Keratinocyte (primary cell): ENCODE results near the gene CD74. TPM values are rescaled to one million over a fixed set of nuclear protein-coding genes. Genes with fewer than 3 reads are reported as not detected.

Experiments used
- DNase-seq: peaks from one replicate; pipeline ENCODE4 v3.0.0-alpha.2; 2011; ENCODE audit warnings: low read depth, missing footprints, low spot score
- FAIRE-seq: peaks from 2 replicates; lab custom pipeline; 2011; peaks lifted over from hg19 to GRCh38; lab: Jason Lieb, UNC
- H2AFZ ChIP-seq: 2 replicates; pipeline ENCODE4 v1.6.0; 2012; ENCODE audit warnings: low read length, control low read depth, inconsistent platforms; ENCODE audit not compliant: control insufficient read depth
- H3K27ac ChIP-seq: 2 replicates; pipeline ENCODE4 v1.5.1; 2011; ENCODE audit warnings: low read length; ENCODE audit not compliant: control insufficient read depth, insufficient read depth
- H3K27me3 ChIP-seq: 3 replicates; pipeline ENCODE4 v1.6.0; 2011; ENCODE audit warnings: low read length; ENCODE audit not compliant: control insufficient read depth, insufficient read depth; ENCODE audit errors: extremely low read depth
- H3K36me3 ChIP-seq, 2 experiments: 2 replicates in 1 of 2; 3 replicates in 1 of 2; pipeline ENCODE4 v1.5.1; 2011; ENCODE audit warnings: low read length in 2 of 2, mild to moderate bottlenecking in 1 of 2; ENCODE audit not compliant: control insufficient read depth in 2 of 2, insufficient read depth in 2 of 2; ENCODE audit errors: extremely low read depth in 1 of 2
- H3K4me1 ChIP-seq: 3 replicates; pipeline ENCODE4 v1.5.1; 2011; ENCODE audit warnings: low read length; ENCODE audit not compliant: control insufficient read depth, insufficient read depth; ENCODE audit errors: extremely low read depth
- H3K4me2 ChIP-seq: 3 replicates; pipeline ENCODE4 v1.6.0; 2011; ENCODE audit warnings: low read depth, low read length; ENCODE audit not compliant: control insufficient read depth, insufficient read depth; ENCODE audit errors: extremely low read depth
- H3K4me3 ChIP-seq, 3 experiments: fragments of 200-600 bp in 1 of 3; sonication (generic) in 1 of 3; 2 replicates in 2 of 3; 3 replicates in 1 of 3; pipeline ENCODE4 v1.5.1; 2011 to 2016; ENCODE audit warnings: low read length in 3 of 3, mild to moderate bottlenecking in 3 of 3, control low read depth in 2 of 3, inconsistent platforms in 1 of 3, low read depth in 1 of 3, mixed read lengths in 1 of 3, mixed run types in 1 of 3, moderate library complexity in 1 of 3; ENCODE audit not compliant: control insufficient read depth in 2 of 3, insufficient read depth in 2 of 3; ENCODE audit errors: extremely low read depth in 1 of 3
- H3K79me2 ChIP-seq: 2 replicates; pipeline ENCODE4 v1.6.0; 2012; ENCODE audit warnings: low read length; ENCODE audit not compliant: control insufficient read depth, insufficient read depth
- H3K9ac ChIP-seq: 3 replicates; pipeline ENCODE4 v1.6.0; 2011; ENCODE audit warnings: low read length; ENCODE audit not compliant: control insufficient read depth, insufficient read depth; ENCODE audit errors: extremely low read depth
- H3K9me1 ChIP-seq: 3 replicates; pipeline ENCODE4 v1.6.0; 2011; ENCODE audit warnings: low read length; ENCODE audit not compliant: control insufficient read depth, insufficient read depth; ENCODE audit errors: extremely low read depth
- H3K9me3 ChIP-seq: 2 replicates; pipeline ENCODE4 v1.5.1; 2012; ENCODE audit warnings: low read depth, low read length; ENCODE audit not compliant: control insufficient read depth
- H4K20me1 ChIP-seq: 3 replicates; pipeline ENCODE4 v1.6.0; 2011; ENCODE audit warnings: low read length; ENCODE audit not compliant: control insufficient read depth, insufficient read depth; ENCODE audit errors: extremely low read depth
- EZH2 ChIP-seq: IDR thresholded peaks from one replicate; pipeline ENCODE4 v1.6.1; 2012; ENCODE audit warnings: inconsistent platforms, mild to moderate bottlenecking, low read length, moderate library complexity
- dilution Hi-C: fragments of 300-500 bp; cut with MboI; formaldehyde crosslinking; loops from one replicate; pipeline ENCODE4 v1.7.0; 2020; ENCODE audit warnings: low sequenced_read_pairs; ENCODE audit not compliant: extremely low pct_ligation_motif_present
- polyA plus RNA-seq, 5 experiments: library from polyadenylated mRNA; depleted of rRNA in 3 of 5; stranded (reverse) in 3 of 5; stranded (forward) in 1 of 5; unstranded in 1 of 5; fragments of >200 nt; gene quantifications; 1 replicate in 1 of 5; 2 replicates in 3 of 5; 3 replicates in 1 of 5; pipeline versions ENCODE4 v1.2.1 to v1.2.3, GENCODE V29; 2011 to 2012; ENCODE audit warnings: missing spikeins in 2 of 5, low read depth in 1 of 5, low replicate concordance in 1 of 5
- TF ChIP-seq, protein P1 (sequence below), 3 experiments: IDR thresholded peaks in 1 of 3; conservative IDR thresholded peaks in 1 of 3; optimal IDR thresholded peaks in 1 of 3; 2 replicates in 2 of 3; 3 replicates in 1 of 3; pipeline versions ENCODE3 to v1.5.1; 2011; ENCODE audit warnings: low read length in 3 of 3, mild to moderate bottlenecking in 3 of 3, moderate library complexity in 2 of 3, control low read depth in 1 of 3, inconsistent platforms in 1 of 3; ENCODE audit not compliant: insufficient read depth in 2 of 3; ENCODE audit errors: extremely low read depth in 1 of 3

Gene CD74
- polyA plus RNA-seq, 1 donor (not counting 4 experiments of a cell fraction or from before 2014, with no cell fraction given) = 0.71 TPM

DNA sequence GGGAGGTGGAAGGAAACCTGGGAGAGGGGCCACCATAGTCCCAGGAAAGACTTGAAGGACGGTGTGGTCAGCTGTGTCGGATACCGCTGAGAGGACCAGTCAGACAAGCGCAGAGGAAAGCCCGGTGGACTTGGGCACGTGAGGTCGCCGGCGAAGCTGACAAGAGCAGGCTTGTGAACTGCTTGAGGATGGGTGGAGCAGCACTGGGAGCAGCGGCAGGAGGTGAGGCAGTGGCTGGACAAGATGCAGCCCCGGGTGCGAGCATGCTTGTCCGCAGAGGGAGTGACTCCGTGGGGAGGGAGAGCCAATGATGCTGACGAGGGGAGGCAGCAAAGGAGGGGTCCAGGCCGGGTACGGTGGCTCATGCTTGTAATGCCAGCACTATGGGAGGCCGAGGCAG lies 18.3 kb upstream of the CD74 start:
- DNase-seq (no peak), FAIRE-seq (no peak)
- Histone ChIP-seq H3K36me3 (no peaks in the 10 kb centered on the region), H2AFZ (peak overlapping the region; percentile 75), H3K79me2 (no peaks in the 10 kb centered on the region), H3K27me3 (no peaks in the 10 kb centered on the region), H4K20me1 (no peaks in the 10 kb centered on the region), H3K9me3 (no peaks in the 10 kb centered on the region), H3K4me1 (peaks cover 19% of the 10 kb centered on the region), H3K4me3 (peak overlapping the region in 1 of 3 experiments; percentile 32), H3K9ac (no peak overlapping the region), H3K27ac (no peak overlapping the region), H3K9me1 (no peaks in the 10 kb centered on the region), H3K4me2 (peak overlapping the region; percentile 62)
- TF ChIP-seq, protein P1, sequence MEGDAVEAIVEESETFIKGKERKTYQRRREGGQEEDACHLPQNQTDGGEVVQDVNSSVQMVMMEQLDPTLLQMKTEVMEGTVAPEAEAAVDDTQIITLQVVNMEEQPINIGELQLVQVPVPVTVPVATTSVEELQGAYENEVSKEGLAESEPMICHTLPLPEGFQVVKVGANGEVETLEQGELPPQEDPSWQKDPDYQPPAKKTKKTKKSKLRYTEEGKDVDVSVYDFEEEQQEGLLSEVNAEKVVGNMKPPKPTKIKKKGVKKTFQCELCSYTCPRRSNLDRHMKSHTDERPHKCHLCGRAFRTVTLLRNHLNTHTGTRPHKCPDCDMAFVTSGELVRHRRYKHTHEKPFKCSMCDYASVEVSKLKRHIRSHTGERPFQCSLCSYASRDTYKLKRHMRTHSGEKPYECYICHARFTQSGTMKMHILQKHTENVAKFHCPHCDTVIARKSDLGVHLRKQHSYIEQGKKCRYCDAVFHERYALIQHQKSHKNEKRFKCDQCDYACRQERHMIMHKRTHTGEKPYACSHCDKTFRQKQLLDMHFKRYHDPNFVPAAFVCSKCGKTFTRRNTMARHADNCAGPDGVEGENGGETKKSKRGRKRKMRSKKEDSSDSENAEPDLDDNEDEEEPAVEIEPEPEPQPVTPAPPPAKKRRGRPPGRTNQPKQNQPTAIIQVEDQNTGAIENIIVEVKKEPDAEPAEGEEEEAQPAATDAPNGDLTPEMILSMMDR (optimal IDR thresholded peaks at IDR 0.05 in 1 of 3, IDR thresholded peaks at IDR 0.05 in 1 of 3, conservative IDR thresholded peaks at IDR 0.05 in 1 of 3; ENCODE audit: extremely low read depth in 1 of 3, insufficient read depth in 2 of 3, low read length in 3 of 3) = no peak
- no peak for TF ChIP-seq EZH2
- dilution Hi-C loops = no loop called here

DNA sequence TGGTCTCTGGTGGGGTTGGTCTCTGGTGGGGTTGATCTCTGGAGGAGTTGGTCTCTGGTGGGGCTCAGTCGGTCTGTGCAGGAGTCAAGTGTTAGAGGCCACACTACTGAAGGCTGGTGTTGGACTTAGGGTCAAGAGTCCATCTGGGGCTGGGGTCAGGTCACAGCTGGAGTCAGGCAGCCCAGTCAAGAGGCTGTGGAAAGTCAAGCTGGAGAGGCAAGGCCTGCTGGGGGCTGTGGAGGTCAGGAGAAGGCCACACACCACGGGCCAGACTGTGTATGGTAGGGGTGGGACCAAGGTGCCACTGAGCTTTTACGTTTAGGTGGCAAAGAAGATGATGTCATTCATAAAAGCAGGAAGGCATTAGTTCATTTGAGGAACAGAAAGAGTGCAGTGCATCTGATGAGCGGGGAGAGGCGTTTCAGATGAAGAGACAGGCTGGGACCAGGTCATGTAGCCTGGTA lies 16.7 kb upstream of the CD74 start:
- dilution Hi-C loops = no loop called here
- Histone ChIP-seq H3K27me3 (no peaks in the 10 kb centered on the region), H3K4me2 (no peak overlapping the region), H3K9ac (no peak overlapping the region), H2AFZ (no peak overlapping the region), H3K4me3 (no peak overlapping the region), H3K9me3 (no peaks in the 10 kb centered on the region), H3K36me3 (no peaks in the 10 kb centered on the region), H3K9me1 (no peaks in the 10 kb centered on the region), H4K20me1 (no peaks in the 10 kb centered on the region), H3K4me1 (peaks cover 15% of the 10 kb centered on the region), H3K27ac (no peak overlapping the region), H3K79me2 (no peaks in the 10 kb centered on the region)
- FAIRE-seq = no peak
- DNase-seq = no peak
- TF ChIP-seq, protein P1 (optimal IDR thresholded peaks at IDR 0.05 in 1 of 3, IDR thresholded peaks at IDR 0.05 in 1 of 3, conservative IDR thresholded peaks at IDR 0.05 in 1 of 3; ENCODE audit: extremely low read depth in 1 of 3, insufficient read depth in 2 of 3, low read length in 3 of 3) = no peak
- no peak for TF ChIP-seq EZH2
